H1 (cell line): ENCODE results near the gene GABRR3. TPM values are rescaled to one million over a fixed set of nuclear protein-coding genes. Genes with fewer than 3 reads are reported as not detected.

Source experiments
- EGR1 ChIP-seq: IDR thresholded peaks from 2 replicates; pipeline ENCODE4 v1.6.1; 2011; ENCODE audit warnings: low read depth, low read length, borderline replicate concordance
- polyA plus RNA-seq, 7 experiments: library from polyadenylated mRNA; depleted of rRNA in 3 of 7; stranded (reverse) in 5 of 7; unstranded in 2 of 7; fragments of >200 nt in 5 of 7; fragments of 200-250 nt in 2 of 7; gene quantifications; 1 replicate in 5 of 7; 2 replicates in 1 of 7; 4 replicates in 1 of 7; pipeline versions ENCODE4 v1.2.1 to v1.2.3, GENCODE V29; 2011 to 2013; ENCODE audit warnings: missing spikeins in 2 of 7, mixed read lengths in 2 of 7
- total RNA-seq: library from RNA; stranded (reverse); fragmentation: NEBNext Ultra II Directional; extraction: Animal tissue kit (Norgen Biotek cat#: 25700); gene quantifications from 2 replicates; pipeline ENCODE4 v1.2.1, GENCODE V29; 2021

GABRR3 gene
- total and polyA plus RNA-seq, 2 of the 8 experiments (the other 6 are each of a cell fraction or from before 2014, with no cell fraction given): not detected

GRCh38 chr3:98002717-98003116, 32.4 kb downstream of the GABRR3 start (continued):
- no peak for TF ChIP-seq EGR1
